ENCODE data around the gene PARG.

DNA sequence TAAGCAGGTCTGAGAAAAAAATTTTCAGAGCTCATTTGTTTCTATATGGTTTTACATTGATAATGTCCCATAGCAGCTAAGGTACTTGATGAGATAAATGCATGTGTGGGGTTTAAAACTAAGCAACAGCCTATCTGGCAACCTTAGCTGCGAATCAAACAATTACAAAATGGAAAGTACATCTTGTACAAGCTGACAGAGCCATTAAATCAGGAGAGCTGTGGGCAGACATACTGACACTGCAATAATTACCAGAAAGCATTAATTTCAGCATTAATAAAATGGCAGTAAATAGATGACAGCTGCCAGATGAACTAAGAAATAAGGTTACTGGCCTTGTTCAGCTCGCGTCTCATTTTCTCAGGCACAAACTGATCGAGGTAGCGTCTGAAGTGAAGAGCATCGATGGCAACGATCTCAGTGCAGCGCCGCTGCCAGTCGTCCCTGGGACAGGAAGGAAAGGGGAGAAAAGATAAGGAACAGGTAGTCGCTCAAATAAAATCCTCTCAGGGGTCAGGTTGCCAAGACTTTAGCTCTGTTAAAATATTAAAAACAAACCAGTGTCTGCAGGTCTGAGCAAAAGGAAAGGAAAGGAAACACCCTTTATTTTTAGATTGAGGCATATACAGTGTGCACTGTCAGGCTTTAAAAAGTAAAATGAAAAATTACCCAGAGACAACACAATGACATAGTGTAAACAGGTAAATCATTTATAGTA lies 100.1 kb downstream of the PARG start:
- no peak for TF ChIP-seq POLR2A (IDR thresholded peaks at IDR 0.05)
- TF ChIP-seq, protein P1, sequence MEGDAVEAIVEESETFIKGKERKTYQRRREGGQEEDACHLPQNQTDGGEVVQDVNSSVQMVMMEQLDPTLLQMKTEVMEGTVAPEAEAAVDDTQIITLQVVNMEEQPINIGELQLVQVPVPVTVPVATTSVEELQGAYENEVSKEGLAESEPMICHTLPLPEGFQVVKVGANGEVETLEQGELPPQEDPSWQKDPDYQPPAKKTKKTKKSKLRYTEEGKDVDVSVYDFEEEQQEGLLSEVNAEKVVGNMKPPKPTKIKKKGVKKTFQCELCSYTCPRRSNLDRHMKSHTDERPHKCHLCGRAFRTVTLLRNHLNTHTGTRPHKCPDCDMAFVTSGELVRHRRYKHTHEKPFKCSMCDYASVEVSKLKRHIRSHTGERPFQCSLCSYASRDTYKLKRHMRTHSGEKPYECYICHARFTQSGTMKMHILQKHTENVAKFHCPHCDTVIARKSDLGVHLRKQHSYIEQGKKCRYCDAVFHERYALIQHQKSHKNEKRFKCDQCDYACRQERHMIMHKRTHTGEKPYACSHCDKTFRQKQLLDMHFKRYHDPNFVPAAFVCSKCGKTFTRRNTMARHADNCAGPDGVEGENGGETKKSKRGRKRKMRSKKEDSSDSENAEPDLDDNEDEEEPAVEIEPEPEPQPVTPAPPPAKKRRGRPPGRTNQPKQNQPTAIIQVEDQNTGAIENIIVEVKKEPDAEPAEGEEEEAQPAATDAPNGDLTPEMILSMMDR (IDR thresholded peaks at IDR 0.05): no peak

Measured in tibial nerve (tissue), 3 donors.